Measurements from ENCODE around the gene TRIM56. TPM values are rescaled to one million over a fixed set of nuclear protein-coding genes. Genes with fewer than 3 reads are reported as not detected.
"Not testable (repeated sequence)": the region's sequence is repeated elsewhere in the genome, so short reads cannot be mapped to it uniquely, and the experiment has no call there.

Gene TRIM56
- total RNA-seq, 5 donors from 2014 or later (not counting 1 experiment from before 2014, with no cell fraction given) = 47.2 to 80.9 (median 77.4) TPM

GRCh38 chr7:101113140-101113539, 27.9 kb downstream of the TRIM56 start:
- not testable (repeated sequence) for H3K36me3 Mint-ChIP-seq; H3K4me1 Mint-ChIP-seq; H3K27ac Mint-ChIP-seq; H3K27ac ChIP-seq (ENCODE audit: low read length); H3K9me3 ChIP-seq; H3K36me3 ChIP-seq (ENCODE audit: control insufficient read depth in 2 of 2, extremely low read depth in 1 of 2, insufficient read depth in 1 of 2, low read length in 1 of 2); H3K9me3 Mint-ChIP-seq; DNase-seq; H3K4me1 ChIP-seq (ENCODE audit: control insufficient read depth in 1 of 2, extremely low read depth in 1 of 2, insufficient read depth in 2 of 2, low read length in 2 of 2); H3K4me3 Mint-ChIP-seq; H3K4me3 ChIP-seq (ENCODE audit: control insufficient read depth in 1 of 2, extremely low read depth in 1 of 2, low read length in 1 of 2); ATAC-seq (replicated peaks in 1 of 4)
- POLR2A ChIA-PET = interaction anchor here (0.6 to 0.7 kb wide), 3 partner anchors 919 to 1569 kb away, joined by 3 to 8 read pairs (median 3); no protein-coding TSS in a partner anchor
- peaks cover 0 to 36% of the 10 kb centered on the region in 2 experiments for H3K27me3 ChIP-seq (replicated peaks in 1 of 2; ENCODE audit: control insufficient read depth in 2 of 2, extremely low read depth in 1 of 2, insufficient read depth in 2 of 2, low read length in 1 of 2)
- peaks cover 0 to 12% of the 10 kb centered on the region in 2 donors for H3K27me3 Mint-ChIP-seq
- CTCF ChIA-PET = interaction anchor here in 1 of 2 donors (0.7 kb wide), 1 partner anchor 37 kb away, joined by 4 read pairs; no protein-coding TSS in a partner anchor
- WGBS (ENCODE audit: insufficient coverage) = 89% methylated on average over 5 of the region's 7 CpGs

GRCh38 chr7:101113836-101114235, 28.6 kb downstream of the TRIM56 start:
- H3K4me1 ChIP-seq (ENCODE audit: control insufficient read depth in 1 of 2, extremely low read depth in 1 of 2, insufficient read depth in 2 of 2, low read length in 2 of 2) = no peaks in the 10 kb centered on the region
- H3K27me3 ChIP-seq (replicated peaks in 1 of 2; ENCODE audit: control insufficient read depth in 2 of 2, extremely low read depth in 1 of 2, insufficient read depth in 2 of 2, low read length in 1 of 2) = peaks cover 0 to 37% of the 10 kb centered on the region in 2 experiments
- WGBS (ENCODE audit: insufficient coverage) = no CpG with 5 or more reads among the region's 11 CpGs
- CTCF ChIA-PET = no interaction called here
- no peak overlapping the region for H3K4me3 Mint-ChIP-seq
- no peaks in the 10 kb centered on the region for H3K9me3 Mint-ChIP-seq
- peaks cover 0 to 11% of the 10 kb centered on the region in 2 donors for H3K27me3 Mint-ChIP-seq
- no peaks in the 10 kb centered on the region for H3K36me3 ChIP-seq (ENCODE audit: control insufficient read depth in 2 of 2, extremely low read depth in 1 of 2, insufficient read depth in 1 of 2, low read length in 1 of 2)
- DNase-seq (no peak), ATAC-seq (replicated peaks in 1 of 4) (no peak)
- H3K9me3 ChIP-seq = no peaks in the 10 kb centered on the region
- no peak overlapping the region for H3K27ac ChIP-seq (ENCODE audit: low read length)
- H3K36me3 Mint-ChIP-seq = no peaks in the 10 kb centered on the region
- POLR2A ChIA-PET = interaction anchor here in 1 of 2 donors (0.7 kb wide), 1 partner anchor 918 kb away, joined by 3 read pairs; no protein-coding TSS in a partner anchor
- H3K4me3 ChIP-seq (ENCODE audit: control insufficient read depth in 1 of 2, extremely low read depth in 1 of 2, low read length in 1 of 2) = no peak overlapping the region
- no peak overlapping the region for H3K27ac Mint-ChIP-seq
- no peaks in the 10 kb centered on the region for H3K4me1 Mint-ChIP-seq

GRCh38 chr7:101114492-101114891, 29.2 kb downstream of the TRIM56 start:
- ChIA-PET POLR2A (no interaction called here), CTCF (no interaction called here)
- no peaks in the 10 kb centered on the region for H3K4me1 ChIP-seq (ENCODE audit: control insufficient read depth in 1 of 2, extremely low read depth in 1 of 2, insufficient read depth in 2 of 2, low read length in 2 of 2)
- no peak overlapping the region for H3K4me3 ChIP-seq (ENCODE audit: control insufficient read depth in 1 of 2, extremely low read depth in 1 of 2, low read length in 1 of 2)
- Mint-ChIP-seq H3K9me3 (no peaks in the 10 kb centered on the region), H3K27ac (no peak overlapping the region), H3K4me1 (no peaks in the 10 kb centered on the region), H3K36me3 (no peaks in the 10 kb centered on the region), H3K4me3 (no peak overlapping the region), H3K27me3 (peaks cover 0 to 15% of the 10 kb centered on the region in 2 donors)
- peaks cover 0 to 36% of the 10 kb centered on the region in 2 experiments for H3K27me3 ChIP-seq (replicated peaks in 1 of 2; ENCODE audit: control insufficient read depth in 2 of 2, extremely low read depth in 1 of 2, insufficient read depth in 2 of 2, low read length in 1 of 2)
- no peaks in the 10 kb centered on the region for H3K9me3 ChIP-seq
- no peak for DNase-seq
- H3K27ac ChIP-seq (ENCODE audit: low read length) = no peak overlapping the region
- 58% methylated on average over 2 of the region's 8 CpGs for WGBS (ENCODE audit: insufficient coverage)
- no peaks in the 10 kb centered on the region for H3K36me3 ChIP-seq (ENCODE audit: control insufficient read depth in 2 of 2, extremely low read depth in 1 of 2, insufficient read depth in 1 of 2, low read length in 1 of 2)
- no peak for ATAC-seq (replicated peaks in 1 of 4)

GRCh38 chr7:101115215-101115614, 29.9 kb downstream of the TRIM56 start:
- DNase-seq (no peak), ATAC-seq (replicated peaks in 1 of 4) (no peak)
- H3K36me3 Mint-ChIP-seq = no peaks in the 10 kb centered on the region
- H3K27me3 ChIP-seq (replicated peaks in 1 of 2; ENCODE audit: control insufficient read depth in 2 of 2, extremely low read depth in 1 of 2, insufficient read depth in 2 of 2, low read length in 1 of 2) = peaks cover 0 to 40% of the 10 kb centered on the region in 2 experiments
- 63% methylated on average over 3 of the region's 3 CpGs for WGBS (ENCODE audit: insufficient coverage)
- no peaks in the 10 kb centered on the region for H3K4me1 Mint-ChIP-seq
- H3K27ac ChIP-seq (ENCODE audit: low read length) = no peak overlapping the region
- H3K27ac Mint-ChIP-seq = no peak overlapping the region
- CTCF ChIA-PET = no interaction called here
- H3K27me3 Mint-ChIP-seq = peaks cover 0 to 22% of the 10 kb centered on the region in 2 donors
- no peak overlapping the region for H3K4me3 Mint-ChIP-seq
- no peaks in the 10 kb centered on the region for H3K9me3 ChIP-seq
- H3K9me3 Mint-ChIP-seq = no peaks in the 10 kb centered on the region
- H3K36me3 ChIP-seq (ENCODE audit: control insufficient read depth in 2 of 2, extremely low read depth in 1 of 2, insufficient read depth in 1 of 2, low read length in 1 of 2) = no peaks in the 10 kb centered on the region
- no peaks in the 10 kb centered on the region for H3K4me1 ChIP-seq (ENCODE audit: control insufficient read depth in 1 of 2, extremely low read depth in 1 of 2, insufficient read depth in 2 of 2, low read length in 2 of 2)
- POLR2A ChIA-PET = interaction anchor here in 1 of 2 donors (0.6 kb wide), 1 partner anchor 167 kb away, joined by 3 read pairs; no protein-coding TSS in a partner anchor
- H3K4me3 ChIP-seq (ENCODE audit: control insufficient read depth in 1 of 2, extremely low read depth in 1 of 2, low read length in 1 of 2) = no peak overlapping the region

GRCh38 chr7:101116898-101117297, 31.6 kb downstream of the TRIM56 start:
- H3K9me3 ChIP-seq = no peaks in the 10 kb centered on the region
- Mint-ChIP-seq H3K4me3 (no peak overlapping the region), H3K36me3 (no peaks in the 10 kb centered on the region), H3K9me3 (no peaks in the 10 kb centered on the region), H3K27me3 (peaks cover 5 to 30% of the 10 kb centered on the region in 2 donors), H3K27ac (no peak overlapping the region), H3K4me1 (peaks cover 1 to 3% (median 1%) of the 10 kb centered on the region in 3 donors)
- H3K27ac ChIP-seq (ENCODE audit: low read length) = no peak overlapping the region
- POLR2A ChIA-PET = no interaction called here
- WGBS (ENCODE audit: insufficient coverage) = 90% methylated on average over 4 of the region's 10 CpGs
- no peaks in the 10 kb centered on the region for H3K4me1 ChIP-seq (ENCODE audit: control insufficient read depth in 1 of 2, extremely low read depth in 1 of 2, insufficient read depth in 2 of 2, low read length in 2 of 2)
- H3K36me3 ChIP-seq (ENCODE audit: control insufficient read depth in 2 of 2, extremely low read depth in 1 of 2, insufficient read depth in 1 of 2, low read length in 1 of 2) = no peaks in the 10 kb centered on the region
- no peak overlapping the region for H3K4me3 ChIP-seq (ENCODE audit: control insufficient read depth in 1 of 2, extremely low read depth in 1 of 2, low read length in 1 of 2)
- H3K27me3 ChIP-seq (replicated peaks in 1 of 2; ENCODE audit: control insufficient read depth in 2 of 2, extremely low read depth in 1 of 2, insufficient read depth in 2 of 2, low read length in 1 of 2) = peaks cover 0 to 54% of the 10 kb centered on the region in 2 experiments
- ATAC-seq (replicated peaks in 1 of 4) (no peak), DNase-seq (no peak)
- CTCF ChIA-PET = no interaction called here

- ATAC-seq (replicated peaks in 1 of 4) = no peak
- Mint-ChIP-seq H3K9me3 (no peaks in the 10 kb centered on the region), H3K27ac (no peak overlapping the region), H3K4me1 (peaks cover 6 to 9% (median 8%) of the 10 kb centered on the region in 3 donors), H3K27me3 (peaks cover 17 to 47% of the 10 kb centered on the region in 2 donors), H3K36me3 (no peaks in the 10 kb centered on the region), H3K4me3 (no peak overlapping the region)
- Histone ChIP-seq H3K4me3 (ENCODE audit: control insufficient read depth in 1 of 2, extremely low read depth in 1 of 2, low read length in 1 of 2) (no peak overlapping the region), H3K27me3 (replicated peaks in 1 of 2; ENCODE audit: control insufficient read depth in 2 of 2, extremely low read depth in 1 of 2, insufficient read depth in 2 of 2, low read length in 1 of 2) (peaks cover 2 to 72% of the 10 kb centered on the region in 2 experiments), H3K27ac (ENCODE audit: low read length) (no peak overlapping the region), H3K36me3 (ENCODE audit: control insufficient read depth in 2 of 2, extremely low read depth in 1 of 2, insufficient read depth in 1 of 2, low read length in 1 of 2) (no peaks in the 10 kb centered on the region), H3K9me3 (no peaks in the 10 kb centered on the region), H3K4me1 (ENCODE audit: control insufficient read depth in 1 of 2, extremely low read depth in 1 of 2, insufficient read depth in 2 of 2, low read length in 2 of 2) (no peaks in the 10 kb centered on the region)
- POLR2A ChIA-PET = interaction anchor here in 1 of 2 donors (0.6 kb wide), 1 partner anchor 38 kb away, joined by 3 read pairs; no protein-coding TSS in a partner anchor
- WGBS (ENCODE audit: insufficient coverage) = 80% methylated on average over 1 of the region's 3 CpGs
- no peak for DNase-seq
- CTCF ChIA-PET = interaction anchor here in 1 of 2 donors (0.7 kb wide), 1 partner anchor 481 kb away, joined by 11 read pairs; no protein-coding TSS in a partner anchor
Measured at GRCh38 chr7:101118856-101119255, 33.6 kb downstream of the TRIM56 start.
